HUES6 (cell line): ENCODE measurements around the gene TRNT1.

Experiments
- H3K27ac ChIP-seq: 2 replicates; pipeline ENCODE4 v1.7.0; 2013; ENCODE audit warnings: low read depth, mild to moderate bottlenecking, low read length, inconsistent platforms
- H3K27me3 ChIP-seq: 2 replicates; pipeline ENCODE4 v1.6.1; 2013; ENCODE audit warnings: low read length; ENCODE audit not compliant: control insufficient read depth, insufficient read depth
- H3K36me3 ChIP-seq: 2 replicates; pipeline ENCODE4 v1.6.1; 2013; ENCODE audit warnings: low read length; ENCODE audit not compliant: control insufficient read depth, insufficient read depth
- H3K4me1 ChIP-seq: 2 replicates; pipeline ENCODE4 v1.6.1; 2013; ENCODE audit warnings: low read length; ENCODE audit not compliant: control insufficient read depth, insufficient read depth
- H3K4me3 ChIP-seq: 2 replicates; pipeline ENCODE4 v1.5.1; 2013; ENCODE audit warnings: low read depth, low read length
- H3K9ac ChIP-seq: one replicate; pipeline ENCODE4 v1.6.1; 2013; ENCODE audit warnings: mild to moderate bottlenecking, low read length
- H3K9me3 ChIP-seq: 2 replicates; pipeline ENCODE4 v1.6.1; 2013; ENCODE audit warnings: low read depth, low read length; ENCODE audit not compliant: control insufficient read depth, insufficient read depth

Gene TRNT1

DNA sequence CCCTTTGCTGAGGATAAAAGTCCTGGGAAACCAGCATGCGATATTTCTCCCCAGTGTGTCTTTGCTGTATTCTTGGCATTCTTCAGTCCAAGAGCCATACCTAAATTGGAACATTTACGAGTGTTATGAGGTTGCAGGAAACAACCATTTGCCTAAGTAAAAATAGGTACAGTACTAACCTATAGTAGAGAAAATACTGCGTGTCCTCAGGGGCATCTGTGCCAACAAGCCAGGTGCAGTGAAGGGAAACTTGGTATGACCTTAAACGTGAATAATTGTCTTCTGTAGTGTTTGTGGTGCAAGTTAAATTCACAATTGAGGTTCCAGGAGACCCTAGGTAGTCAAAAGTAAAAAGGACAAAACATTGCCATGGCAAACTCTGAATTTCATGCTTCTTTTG lies 28.8 kb upstream of the TRNT1 start:
- H3K9me3 ChIP-seq = no peaks in the 10 kb centered on the region
- no peak overlapping the region for H3K27ac ChIP-seq
- H3K36me3 ChIP-seq = no peaks in the 10 kb centered on the region
- H3K4me3 ChIP-seq = no peak overlapping the region
- no peaks in the 10 kb centered on the region for H3K4me1 ChIP-seq
- no peak overlapping the region for H3K9ac ChIP-seq
- H3K27me3 ChIP-seq = no peaks in the 10 kb centered on the region

DNA sequence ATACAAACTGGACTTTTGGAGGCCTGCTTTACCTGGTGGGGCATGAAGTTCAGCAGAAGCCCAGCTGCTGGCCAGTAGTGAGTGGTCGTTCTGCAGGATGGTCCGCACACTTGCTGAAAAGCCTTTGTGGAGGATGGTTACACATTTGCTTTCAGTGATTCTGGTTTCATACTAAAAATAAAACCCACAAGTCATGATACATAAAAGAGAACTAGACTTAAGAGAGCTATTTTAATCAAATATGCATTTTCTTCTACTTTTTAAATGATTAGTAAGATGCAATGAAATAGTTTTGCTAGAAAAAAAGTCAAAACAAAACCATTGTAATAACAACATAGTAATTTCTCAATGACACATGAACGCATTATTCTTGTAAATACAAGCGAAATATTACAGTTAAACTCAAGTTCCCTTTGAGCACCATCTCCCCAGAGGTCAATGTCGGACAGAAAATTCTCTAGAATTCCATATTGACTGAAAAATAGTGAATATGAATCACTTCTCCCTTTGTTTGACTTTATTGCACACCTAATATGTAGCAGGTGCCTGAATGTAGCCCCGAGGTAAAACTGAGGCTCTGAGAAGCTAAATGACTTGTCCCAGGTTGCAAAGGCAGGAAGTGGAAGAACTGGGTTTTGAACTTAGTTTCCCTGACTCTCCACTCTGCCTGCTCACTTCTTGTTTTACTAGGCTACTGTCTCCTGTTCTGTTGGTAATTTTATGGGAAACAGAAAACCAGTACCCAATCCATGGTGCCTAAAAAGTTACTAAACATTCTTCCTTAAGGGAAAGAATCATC lies 24.9 kb upstream of the TRNT1 start:
- H3K4me3 ChIP-seq = no peak overlapping the region
- no peak overlapping the region for H3K27ac ChIP-seq
- H3K27me3 ChIP-seq = no peaks in the 10 kb centered on the region
- no peaks in the 10 kb centered on the region for H3K9me3 ChIP-seq
- H3K4me1 ChIP-seq = no peaks in the 10 kb centered on the region
- no peak overlapping the region for H3K9ac ChIP-seq
- H3K36me3 ChIP-seq = no peaks in the 10 kb centered on the region

DNA sequence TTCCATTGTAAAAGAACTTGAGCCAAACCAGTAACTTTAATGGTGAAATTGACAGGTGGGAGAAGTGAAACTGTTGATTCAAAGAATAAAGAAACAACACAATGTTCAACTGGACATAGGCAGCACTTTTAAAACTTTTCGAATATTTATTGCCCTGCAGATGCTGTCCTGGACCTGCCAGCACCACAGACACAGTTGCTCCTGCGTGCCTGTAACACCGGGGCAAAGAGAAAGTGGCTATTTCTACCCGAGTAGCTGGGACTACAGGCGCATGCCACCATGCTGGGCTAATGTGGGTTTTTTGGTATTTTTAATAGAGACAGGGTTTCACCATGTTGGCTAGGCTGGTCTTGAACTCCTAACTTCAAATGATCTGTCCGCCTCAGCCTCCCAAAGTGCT lies 24.0 kb upstream of the TRNT1 start:
- Histone ChIP-seq H3K36me3 (no peaks in the 10 kb centered on the region), H3K27me3 (no peaks in the 10 kb centered on the region), H3K4me3 (no peak overlapping the region), H3K9ac (no peak overlapping the region), H3K4me1 (no peaks in the 10 kb centered on the region), H3K27ac (no peak overlapping the region), H3K9me3 (no peaks in the 10 kb centered on the region)

DNA sequence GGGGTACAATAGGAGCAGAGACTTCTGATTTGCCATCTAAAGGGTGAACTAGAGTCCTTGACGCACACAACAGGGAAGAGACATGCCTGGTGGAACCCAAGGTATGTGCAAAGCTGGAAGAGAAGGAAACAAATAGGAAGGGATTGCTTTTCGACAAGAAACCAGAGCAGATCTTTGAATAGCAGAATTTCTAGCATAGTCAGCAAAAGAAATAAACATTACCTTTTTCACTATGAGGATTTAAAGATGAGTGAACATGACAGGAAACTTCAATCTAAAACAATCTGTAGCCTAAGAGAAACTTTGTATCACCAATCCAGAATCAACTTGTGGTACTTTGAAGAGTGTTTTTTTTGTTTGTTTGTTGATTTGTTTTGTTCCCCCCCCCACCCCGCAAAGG lies 21.5 kb upstream of the TRNT1 start:
- Histone ChIP-seq H3K4me3 (no peak overlapping the region), H3K27me3 (no peaks in the 10 kb centered on the region), H3K27ac (no peak overlapping the region), H3K36me3 (no peaks in the 10 kb centered on the region), H3K4me1 (peaks cover 9% of the 10 kb centered on the region), H3K9me3 (no peaks in the 10 kb centered on the region), H3K9ac (no peak overlapping the region)

DNA sequence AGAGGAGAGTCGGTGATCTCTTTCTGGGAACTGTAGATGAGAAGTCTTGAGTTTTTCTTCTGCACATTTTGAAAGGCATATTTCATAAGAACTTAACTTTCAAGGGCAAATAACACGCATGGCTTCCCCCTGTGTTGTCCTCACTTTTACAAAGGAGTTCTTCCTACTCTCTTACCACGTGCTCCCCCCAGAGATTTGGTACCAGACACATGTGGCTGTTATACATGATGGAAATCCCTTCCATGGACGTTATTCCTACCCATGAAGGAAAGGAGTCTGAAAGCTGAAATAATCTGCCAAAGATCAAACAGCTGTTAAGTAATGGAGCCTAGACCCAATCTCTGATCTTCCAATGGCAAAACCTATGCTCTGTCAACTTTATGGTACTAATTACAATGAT lies 20.9 kb upstream of the TRNT1 start:
- Histone ChIP-seq H3K4me3 (no peak overlapping the region), H3K4me1 (peaks cover 14% of the 10 kb centered on the region), H3K27ac (no peak overlapping the region), H3K27me3 (no peaks in the 10 kb centered on the region), H3K36me3 (no peaks in the 10 kb centered on the region), H3K9me3 (no peaks in the 10 kb centered on the region), H3K9ac (no peak overlapping the region)

DNA sequence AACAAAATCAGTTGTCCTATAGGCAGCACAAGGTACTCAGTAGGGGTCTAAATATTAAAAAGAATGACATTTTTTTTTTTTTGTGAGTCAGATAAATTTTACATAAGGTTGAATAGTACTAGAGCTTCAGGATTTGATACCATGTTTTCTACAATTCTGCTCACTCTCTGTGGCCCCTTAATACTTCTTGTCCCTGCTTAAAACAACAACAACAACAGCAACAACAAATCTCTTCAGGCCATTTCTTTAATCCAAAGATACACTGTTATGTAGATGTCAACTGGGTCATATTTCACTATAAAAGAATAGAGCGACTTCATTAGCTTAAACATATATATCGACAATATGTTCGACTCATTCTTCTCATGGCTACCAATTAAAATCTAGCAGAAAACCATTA lies 19.6 kb upstream of the TRNT1 start:
- Histone ChIP-seq H3K27me3 (no peaks in the 10 kb centered on the region), H3K4me3 (no peak overlapping the region), H3K36me3 (no peaks in the 10 kb centered on the region), H3K27ac (no peak overlapping the region), H3K9me3 (no peaks in the 10 kb centered on the region), H3K4me1 (peaks cover 16% of the 10 kb centered on the region), H3K9ac (no peak overlapping the region)

DNA sequence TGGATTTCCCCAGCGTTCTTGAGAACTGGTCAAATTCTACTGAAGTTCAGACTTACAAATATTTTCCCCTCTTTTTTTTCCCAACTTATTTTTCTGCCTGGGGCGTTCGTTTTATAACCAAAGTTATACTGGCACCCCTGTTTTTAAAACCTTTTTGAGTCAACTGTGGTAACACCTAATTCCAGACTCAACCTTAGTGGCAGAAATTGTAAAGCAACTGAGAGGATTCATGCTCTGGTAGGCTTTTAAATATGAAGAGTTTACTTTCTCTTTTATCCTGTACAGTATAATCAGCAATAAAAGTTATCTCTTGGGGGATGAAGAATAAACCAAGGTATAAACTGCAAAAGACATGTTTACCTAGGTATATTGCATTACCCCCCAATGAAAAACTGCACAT lies 18.9 kb upstream of the TRNT1 start:
- Histone ChIP-seq H3K9me3 (no peaks in the 10 kb centered on the region), H3K36me3 (no peaks in the 10 kb centered on the region), H3K27ac (no peak overlapping the region), H3K9ac (no peak overlapping the region), H3K4me3 (no peak overlapping the region), H3K27me3 (no peaks in the 10 kb centered on the region), H3K4me1 (peaks cover 16% of the 10 kb centered on the region)

DNA sequence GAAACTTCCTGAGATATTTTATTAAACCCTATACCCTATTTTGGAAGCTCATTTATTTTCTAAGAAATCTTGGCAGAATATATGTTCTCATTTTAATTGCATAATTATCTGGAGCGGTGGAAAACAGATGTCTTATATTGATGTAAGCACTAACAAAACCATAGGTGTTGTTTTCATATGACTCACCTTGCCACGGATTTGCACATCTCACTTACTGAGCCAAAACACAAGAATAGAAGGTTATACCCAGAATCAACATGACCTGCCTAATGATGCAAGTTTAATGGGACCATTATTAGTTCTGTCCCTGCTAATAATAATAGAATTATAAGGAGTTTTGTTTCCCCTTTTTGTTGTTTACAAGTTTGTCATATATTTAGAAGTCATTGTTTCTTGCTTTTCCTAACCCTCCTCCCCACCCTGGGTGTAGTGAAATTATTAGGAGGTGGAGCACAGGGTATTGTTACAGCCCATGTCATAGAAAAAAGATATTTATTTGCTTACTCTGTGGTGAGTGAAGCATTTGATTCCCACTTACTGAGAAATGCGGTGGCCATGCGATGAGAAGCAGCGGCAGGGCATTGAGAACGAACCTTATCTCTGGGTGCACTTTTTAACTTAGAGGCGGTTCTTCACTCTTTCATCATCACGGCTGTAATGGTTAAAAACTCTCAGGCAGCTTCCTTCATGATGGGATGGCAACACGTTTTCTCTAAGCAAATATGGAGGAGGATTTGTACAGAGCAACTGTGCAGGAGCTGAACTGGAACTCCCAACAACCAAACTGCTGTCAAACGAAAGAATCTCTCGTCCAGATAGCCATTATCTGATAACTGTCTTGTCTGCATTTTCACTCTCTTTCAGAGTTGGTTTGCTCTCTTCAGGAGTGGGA lies 17.1 kb upstream of the TRNT1 start:
- no peak overlapping the region for H3K4me3 ChIP-seq
- no peak overlapping the region for H3K27ac ChIP-seq
- H3K4me1 ChIP-seq = peaks cover 16% of the 10 kb centered on the region
- H3K36me3 ChIP-seq = no peaks in the 10 kb centered on the region
- peak overlapping the region; percentile 49 for H3K9ac ChIP-seq
- no peaks in the 10 kb centered on the region for H3K9me3 ChIP-seq
- no peaks in the 10 kb centered on the region for H3K27me3 ChIP-seq

DNA sequence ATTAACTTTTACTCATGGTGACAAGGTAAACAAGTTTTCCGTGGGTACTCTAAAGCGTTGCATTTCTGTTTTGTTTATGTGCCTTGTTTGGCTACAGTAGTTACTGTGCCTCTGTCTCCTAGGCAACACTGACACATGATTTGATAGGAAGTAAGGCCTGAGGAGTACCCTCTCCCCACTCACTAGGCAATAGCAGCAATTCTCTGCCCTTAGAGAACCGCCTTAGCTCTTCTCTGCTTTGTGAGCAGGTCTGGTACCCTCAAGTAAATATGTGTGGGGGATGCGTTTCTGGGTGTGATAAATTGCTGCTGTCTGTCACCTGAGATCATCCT lies 16.5 kb upstream of the TRNT1 start, which contains the start of gene IL5RA:
Gene IL5RA, minus strand, starts transcription at position 76 of the 332 bp plus-strand sequence. CDS start 5,390 bp downstream, outside the sequence.
- no peak within 1 kb of the TSS for H3K4me3 ChIP-seq
- peak within 1 kb of the TSS; percentile 49 for H3K9ac ChIP-seq

DNA sequence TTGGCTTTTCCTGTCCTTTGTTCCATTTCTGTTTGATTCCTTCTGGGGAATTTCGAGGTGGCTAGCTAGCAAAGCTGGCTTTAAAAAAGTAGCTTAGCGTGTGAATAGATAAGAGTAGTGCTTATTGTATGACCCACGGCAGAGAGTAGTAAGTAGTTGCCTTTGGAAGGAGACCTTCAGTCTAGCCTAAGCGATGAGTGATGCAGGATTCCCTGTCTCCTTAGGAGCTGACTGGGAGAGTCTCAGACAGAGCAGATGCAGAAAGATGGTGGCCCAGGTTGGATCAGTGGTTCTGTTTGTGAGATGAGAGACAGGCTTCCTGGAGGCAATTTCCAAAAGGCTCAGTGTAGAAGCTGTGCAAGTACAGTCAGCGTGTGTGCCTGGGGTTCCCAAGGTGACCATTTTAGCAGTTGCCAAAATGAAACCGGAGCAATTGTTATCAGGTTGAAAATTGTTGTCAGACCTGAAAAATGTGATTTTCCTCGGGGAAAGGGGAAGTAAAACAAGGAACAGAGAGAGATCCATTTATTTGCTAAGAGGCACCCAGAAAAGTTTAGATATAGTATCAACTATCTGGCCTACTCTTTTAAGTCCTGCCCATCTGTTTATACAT lies 15.9 kb upstream of the TRNT1 start:
- no peak overlapping the region for H3K27ac ChIP-seq
- H3K4me3 ChIP-seq = no peak overlapping the region
- no peaks in the 10 kb centered on the region for H3K36me3 ChIP-seq
- no peaks in the 10 kb centered on the region for H3K9me3 ChIP-seq
- peaks cover 16% of the 10 kb centered on the region for H3K4me1 ChIP-seq
- H3K27me3 ChIP-seq = no peaks in the 10 kb centered on the region
- no peak overlapping the region for H3K9ac ChIP-seq

More for the DNA sequence above, 16.5 kb upstream of the TRNT1 start, which contains the start of gene IL5RA:
- Histone ChIP-seq H3K4me1 (peaks cover 16% of the 10 kb centered on the region), H3K36me3 (no peaks in the 10 kb centered on the region), H3K27me3 (no peaks in the 10 kb centered on the region), H3K27ac (no peak within 1 kb of the TSS), H3K9me3 (no peaks in the 10 kb centered on the region)
